Measurements from ENCODE around the gene TCF15.
"Not testable (repeated sequence)": the region's sequence is repeated elsewhere in the genome, so short reads cannot be mapped to it uniquely, and the experiment has no call there.

The TCF15 gene

GRCh38 chr20:588932-589672 lies 21.0 kb downstream of the TCF15 start:
- Histone ChIP-seq H3K27ac (ENCODE audit: low read depth, low read length) (no peak overlapping the region), H3K9ac (ENCODE audit: low read length) (no peak overlapping the region), H3K36me3 (ENCODE audit: insufficient read depth, low read length) (no peaks in the 10 kb centered on the region), H3K9me3 (ENCODE audit: low read length) (no peaks in the 10 kb centered on the region), H3K4me3 (ENCODE audit: low read depth in 1 of 2, low read length in 2 of 2) (no peak overlapping the region), H3K4me1 (ENCODE audit: insufficient read depth, low read length) (no peaks in the 10 kb centered on the region), H3K27me3 (ENCODE audit: control insufficient read depth in 1 of 2, insufficient read depth in 2 of 2, low read length in 2 of 2) (no peaks in the 10 kb centered on the region)

- Histone ChIP-seq H3K4me3 (ENCODE audit: low read depth in 1 of 2, low read length in 2 of 2) (no peak overlapping the region), H3K36me3 (ENCODE audit: insufficient read depth, low read length) (no peaks in the 10 kb centered on the region), H3K9ac (ENCODE audit: low read length) (no peak overlapping the region), H3K27me3 (ENCODE audit: control insufficient read depth in 1 of 2, insufficient read depth in 2 of 2, low read length in 2 of 2) (no peaks in the 10 kb centered on the region), H3K9me3 (ENCODE audit: low read length) (no peaks in the 10 kb centered on the region), H3K4me1 (ENCODE audit: insufficient read depth, low read length) (no peaks in the 10 kb centered on the region), H3K27ac (ENCODE audit: low read depth, low read length) (no peak overlapping the region)
Measured at GRCh38 chr20:588476-588875, 21.6 kb downstream of the TCF15 start.

- Histone ChIP-seq H3K4me3 (ENCODE audit: low read depth in 1 of 2, low read length in 2 of 2) (no peak overlapping the region), H3K27me3 (ENCODE audit: control insufficient read depth in 1 of 2, insufficient read depth in 2 of 2, low read length in 2 of 2) (no peaks in the 10 kb centered on the region), H3K9ac (ENCODE audit: low read length) (no peak overlapping the region), H3K9me3 (ENCODE audit: low read length) (no peaks in the 10 kb centered on the region), H3K27ac (ENCODE audit: low read depth, low read length) (no peak overlapping the region), H3K36me3 (ENCODE audit: insufficient read depth, low read length) (no peaks in the 10 kb centered on the region), H3K4me1 (ENCODE audit: insufficient read depth, low read length) (no peaks in the 10 kb centered on the region)
Measured at GRCh38 chr20:584971-585301, 25.2 kb downstream of the TCF15 start.

GRCh38 chr20:584161-584970 lies 25.7 kb downstream of the TCF15 start:
- Histone ChIP-seq H3K27me3 (ENCODE audit: control insufficient read depth in 1 of 2, insufficient read depth in 2 of 2, low read length in 2 of 2) (no peaks in the 10 kb centered on the region), H3K9me3 (ENCODE audit: low read length) (no peaks in the 10 kb centered on the region), H3K4me3 (ENCODE audit: low read depth in 1 of 2, low read length in 2 of 2) (no peak overlapping the region), H3K4me1 (ENCODE audit: insufficient read depth, low read length) (no peaks in the 10 kb centered on the region), H3K9ac (ENCODE audit: low read length) (no peak overlapping the region), H3K27ac (ENCODE audit: low read depth, low read length) (no peak overlapping the region), H3K36me3 (ENCODE audit: insufficient read depth, low read length) (no peaks in the 10 kb centered on the region)

- Histone ChIP-seq H3K9me3 (ENCODE audit: low read length) (no peaks in the 10 kb centered on the region), H3K4me3 (ENCODE audit: low read depth in 1 of 2, low read length in 2 of 2) (no peak overlapping the region), H3K9ac (ENCODE audit: low read length) (no peak overlapping the region), H3K4me1 (ENCODE audit: insufficient read depth, low read length) (no peaks in the 10 kb centered on the region), H3K27me3 (ENCODE audit: control insufficient read depth in 1 of 2, insufficient read depth in 2 of 2, low read length in 2 of 2) (no peaks in the 10 kb centered on the region), H3K27ac (ENCODE audit: low read depth, low read length) (no peak overlapping the region), H3K36me3 (ENCODE audit: insufficient read depth, low read length) (no peaks in the 10 kb centered on the region)
Measured at GRCh38 chr20:582204-582603, 27.9 kb downstream of the TCF15 start.

GRCh38 chr20:578940-579690 lies 31.0 kb downstream of the TCF15 start:
- not testable (repeated sequence) for H3K36me3 ChIP-seq (ENCODE audit: insufficient read depth, low read length); H3K27ac ChIP-seq (ENCODE audit: low read depth, low read length); H3K27me3 ChIP-seq (ENCODE audit: control insufficient read depth in 1 of 2, insufficient read depth in 2 of 2, low read length in 2 of 2); H3K4me3 ChIP-seq (ENCODE audit: low read depth in 1 of 2, low read length in 2 of 2); H3K9me3 ChIP-seq (ENCODE audit: low read length); H3K4me1 ChIP-seq (ENCODE audit: insufficient read depth, low read length); H3K9ac ChIP-seq (ENCODE audit: low read length)

GRCh38 chr20:577167-577791 lies 32.8 kb downstream of the TCF15 start:
- Histone ChIP-seq H3K4me1 (ENCODE audit: insufficient read depth, low read length) (no peaks in the 10 kb centered on the region), H3K36me3 (ENCODE audit: insufficient read depth, low read length) (no peaks in the 10 kb centered on the region), H3K9me3 (ENCODE audit: low read length) (no peaks in the 10 kb centered on the region), H3K4me3 (ENCODE audit: low read depth in 1 of 2, low read length in 2 of 2) (no peak overlapping the region), H3K27ac (ENCODE audit: low read depth, low read length) (no peak overlapping the region), H3K9ac (ENCODE audit: low read length) (no peak overlapping the region), H3K27me3 (ENCODE audit: control insufficient read depth in 1 of 2, insufficient read depth in 2 of 2, low read length in 2 of 2) (peaks cover 0 to 7% of the 10 kb centered on the region in 2 donors)

- Histone ChIP-seq H3K36me3 (ENCODE audit: insufficient read depth, low read length) (no peaks in the 10 kb centered on the region), H3K9ac (ENCODE audit: low read length) (no peak overlapping the region), H3K9me3 (ENCODE audit: low read length) (no peaks in the 10 kb centered on the region), H3K4me3 (ENCODE audit: low read depth in 1 of 2, low read length in 2 of 2) (no peak overlapping the region), H3K4me1 (ENCODE audit: insufficient read depth, low read length) (no peaks in the 10 kb centered on the region), H3K27me3 (ENCODE audit: control insufficient read depth in 1 of 2, insufficient read depth in 2 of 2, low read length in 2 of 2) (peaks cover 0 to 17% of the 10 kb centered on the region in 2 donors), H3K27ac (ENCODE audit: low read depth, low read length) (no peak overlapping the region)
Measured at GRCh38 chr20:576156-576555, 34.0 kb downstream of the TCF15 start.

GRCh38 chr20:575230-575629 lies 34.9 kb downstream of the TCF15 start:
- Histone ChIP-seq H3K9me3 (ENCODE audit: low read length) (no peaks in the 10 kb centered on the region), H3K27me3 (ENCODE audit: control insufficient read depth in 1 of 2, insufficient read depth in 2 of 2, low read length in 2 of 2) (peaks cover 0 to 19% of the 10 kb centered on the region in 2 donors), H3K4me1 (ENCODE audit: insufficient read depth, low read length) (no peaks in the 10 kb centered on the region), H3K9ac (ENCODE audit: low read length) (no peak overlapping the region), H3K36me3 (ENCODE audit: insufficient read depth, low read length) (no peaks in the 10 kb centered on the region), H3K27ac (ENCODE audit: low read depth, low read length) (no peak overlapping the region), H3K4me3 (ENCODE audit: low read depth in 1 of 2, low read length in 2 of 2) (no peak overlapping the region)

GRCh38 chr20:574297-574942 lies 35.7 kb downstream of the TCF15 start:
- no peaks in the 10 kb centered on the region for H3K4me1 ChIP-seq (ENCODE audit: insufficient read depth, low read length)
- no peaks in the 10 kb centered on the region for H3K36me3 ChIP-seq (ENCODE audit: insufficient read depth, low read length)
- H3K27ac ChIP-seq (ENCODE audit: low read depth, low read length) = no peak overlapping the region
- H3K9me3 ChIP-seq (ENCODE audit: low read length) = no peaks in the 10 kb centered on the region
- peaks cover 0 to 19% of the 10 kb centered on the region in 2 donors for H3K27me3 ChIP-seq (ENCODE audit: control insufficient read depth in 1 of 2, insufficient read depth in 2 of 2, low read length in 2 of 2)
- H3K9ac ChIP-seq (ENCODE audit: low read length) = no peak overlapping the region
- no peak overlapping the region for H3K4me3 ChIP-seq (ENCODE audit: low read depth in 1 of 2, low read length in 2 of 2)
